ENCODE results near the gene FAXDC2.

FAXDC2 gene

GRCh38 chr5:154860765-154861164 is 10.4 kb upstream of the FAXDC2 start:
- Histone ChIP-seq H3K23ac (ENCODE audit: low read length) (no peak overlapping the region), H2BK12ac (ENCODE audit: low read length) (no peak overlapping the region), H2AFZ (ENCODE audit: insufficient read depth, low read length, poor library complexity) (no peak overlapping the region), H3K9me3 (ENCODE audit: insufficient read depth, low read depth, low read length) (no peaks in the 10 kb centered on the region), H3K4ac (ENCODE audit: low read depth, low read length) (peak overlapping the region; percentile 15), H3K4me3 (ENCODE audit: low read depth, low read length) (no peak overlapping the region), H3K4me1 (ENCODE audit: control insufficient read depth in 1 of 2, insufficient read depth in 2 of 2, low read length in 2 of 2) (peaks cover 4 to 7% of the 10 kb centered on the region in 2 experiments), H4K91ac (ENCODE audit: low read depth, low read length) (no peak overlapping the region), H3K36me3 (ENCODE audit: control insufficient read depth in 1 of 2, insufficient read depth in 2 of 2, low read length in 2 of 2) (peaks cover 11% of the 10 kb centered on the region in 2 experiments), H4K8ac (ENCODE audit: low read depth, low read length) (no peak overlapping the region), H3K18ac (ENCODE audit: low read length) (no peak overlapping the region), H4K12ac (ENCODE audit: low read depth, low read length) (no peak overlapping the region), H3K79me2 (ENCODE audit: control insufficient read depth, insufficient read depth, low read length, poor library complexity) (peaks cover 5% of the 10 kb centered on the region), H3K14ac (ENCODE audit: low read length) (no peak overlapping the region), H3K9ac (ENCODE audit: low read length) (no peak overlapping the region), H3K27me3 (ENCODE audit: insufficient read depth, low read length) (no peaks in the 10 kb centered on the region), H2BK5ac (ENCODE audit: low read depth, low read length, poor library complexity) (no peak overlapping the region), H2BK120ac (ENCODE audit: insufficient read depth, low read length, poor library complexity) (no peak overlapping the region), H2AK5ac (ENCODE audit: low read length) (no peak overlapping the region), H3K27ac (ENCODE audit: low read depth, low read length) (no peak overlapping the region), H3K4me2 (ENCODE audit: low read length) (no peak overlapping the region), H3K79me1 (ENCODE audit: low read length) (peaks cover 15% of the 10 kb centered on the region)
- WGBS (ENCODE audit: extremely low coverage, insufficient coverage, insufficient read length) = no CpG with 5 or more reads among the region's 4 CpGs
- DNase-seq = no peak

- Histone ChIP-seq H3K14ac (ENCODE audit: low read length) (no peak overlapping the region), H3K27ac (ENCODE audit: low read depth, low read length) (no peak overlapping the region), H3K4me1 (ENCODE audit: control insufficient read depth in 1 of 2, insufficient read depth in 2 of 2, low read length in 2 of 2) (peaks cover 4 to 7% of the 10 kb centered on the region in 2 experiments), H4K12ac (ENCODE audit: low read depth, low read length) (no peak overlapping the region), H3K4me2 (ENCODE audit: low read length) (peak overlapping the region; percentile 64), H2AK5ac (ENCODE audit: low read length) (no peak overlapping the region), H3K18ac (ENCODE audit: low read length) (no peak overlapping the region), H3K4me3 (ENCODE audit: low read depth, low read length) (no peak overlapping the region), H2BK12ac (ENCODE audit: low read length) (no peak overlapping the region), H2BK120ac (ENCODE audit: insufficient read depth, low read length, poor library complexity) (no peak overlapping the region), H2AFZ (ENCODE audit: insufficient read depth, low read length, poor library complexity) (peak overlapping the region; percentile 45), H3K79me2 (ENCODE audit: control insufficient read depth, insufficient read depth, low read length, poor library complexity) (peaks cover 5% of the 10 kb centered on the region), H2BK5ac (ENCODE audit: low read depth, low read length, poor library complexity) (no peak overlapping the region), H3K27me3 (ENCODE audit: insufficient read depth, low read length) (no peaks in the 10 kb centered on the region), H3K9me3 (ENCODE audit: insufficient read depth, low read depth, low read length) (no peaks in the 10 kb centered on the region), H3K9ac (ENCODE audit: low read length) (no peak overlapping the region), H4K91ac (ENCODE audit: low read depth, low read length) (no peak overlapping the region), H3K79me1 (ENCODE audit: low read length) (peaks cover 15% of the 10 kb centered on the region), H4K8ac (ENCODE audit: low read depth, low read length) (no peak overlapping the region), H3K4ac (ENCODE audit: low read depth, low read length) (peak overlapping the region; percentile 65), H3K36me3 (ENCODE audit: control insufficient read depth in 1 of 2, insufficient read depth in 2 of 2, low read length in 2 of 2) (peaks cover 9 to 11% of the 10 kb centered on the region in 2 experiments), H3K23ac (ENCODE audit: low read length) (no peak overlapping the region)
- WGBS (ENCODE audit: extremely low coverage, insufficient coverage, insufficient read length) = no CpG with 5 or more reads among the region's 5 CpGs
- peak; percentile 47 to 82 for DNase-seq
These were observed 9.7 kb upstream of the FAXDC2 start for GRCh38 chr5:154860123-154860522.

DNA sequence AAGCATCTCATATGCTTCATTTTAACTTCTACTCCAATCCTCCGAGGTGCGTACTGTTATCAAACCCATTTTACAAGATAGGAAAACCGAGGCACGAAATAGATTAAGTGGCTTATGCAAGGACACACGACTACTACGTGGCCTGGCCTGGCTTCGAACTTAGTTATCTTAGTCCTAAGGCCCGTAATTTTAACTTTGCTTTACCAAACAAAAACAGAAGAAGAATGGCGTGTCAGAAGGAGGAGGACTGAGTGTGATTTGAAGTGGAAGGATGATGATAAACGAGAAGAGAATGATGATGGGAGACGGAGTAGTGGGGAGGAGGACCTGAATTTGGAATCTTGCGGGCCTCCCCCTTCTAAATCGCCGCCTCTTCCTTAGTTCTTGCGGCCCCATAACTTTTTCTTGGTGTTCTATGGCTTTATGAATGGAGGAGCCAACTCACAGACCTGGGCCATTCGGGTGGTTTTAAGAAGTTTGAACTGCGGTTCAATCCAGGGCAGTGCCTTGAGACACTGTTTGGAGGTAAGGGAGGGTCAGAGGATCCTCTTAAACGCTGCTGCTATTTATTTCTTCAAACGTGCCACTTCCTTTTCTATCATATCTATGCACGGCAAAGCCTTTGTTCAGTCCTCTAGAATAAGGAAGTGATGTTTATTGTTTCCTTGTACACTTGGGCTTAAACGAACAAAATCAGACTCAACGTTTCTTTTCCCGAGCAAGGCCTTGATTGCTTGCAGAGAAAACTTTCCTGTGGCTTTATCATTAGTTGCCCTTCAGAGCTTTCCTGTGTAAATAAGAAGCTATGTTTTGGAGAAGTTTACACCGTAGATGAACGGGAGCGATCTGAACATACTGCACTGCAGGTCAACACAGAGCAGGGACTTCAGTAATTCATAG is 8.8 kb upstream of the FAXDC2 start:
- peak overlapping the region; percentile 33 for H4K8ac ChIP-seq (ENCODE audit: low read depth, low read length)
- peak overlapping the region; percentile 64 for H3K4me2 ChIP-seq (ENCODE audit: low read length)
- no peak overlapping the region for H2BK12ac ChIP-seq (ENCODE audit: low read length)
- peaks cover 15% of the 10 kb centered on the region for H3K79me1 ChIP-seq (ENCODE audit: low read length)
- H3K27me3 ChIP-seq (ENCODE audit: insufficient read depth, low read length) = no peaks in the 10 kb centered on the region
- H3K4ac ChIP-seq (ENCODE audit: low read depth, low read length) = peak overlapping the region; percentile 56
- H3K4me1 ChIP-seq (ENCODE audit: control insufficient read depth in 1 of 2, insufficient read depth in 2 of 2, low read length in 2 of 2) = peaks cover 4 to 7% of the 10 kb centered on the region in 2 experiments
- no peak overlapping the region for H3K18ac ChIP-seq (ENCODE audit: low read length)
- H3K9ac ChIP-seq (ENCODE audit: low read length) = peak overlapping the region; percentile 75
- H3K79me2 ChIP-seq (ENCODE audit: control insufficient read depth, insufficient read depth, low read length, poor library complexity) = peaks cover 5% of the 10 kb centered on the region
- H2AK5ac ChIP-seq (ENCODE audit: low read length) = no peak overlapping the region
- H3K36me3 ChIP-seq (ENCODE audit: control insufficient read depth in 1 of 2, insufficient read depth in 2 of 2, low read length in 2 of 2) = peaks cover 4 to 7% of the 10 kb centered on the region in 2 experiments
- no peak overlapping the region for H3K23ac ChIP-seq (ENCODE audit: low read length)
- H2BK120ac ChIP-seq (ENCODE audit: insufficient read depth, low read length, poor library complexity) = no peak overlapping the region
- no peak overlapping the region for H3K14ac ChIP-seq (ENCODE audit: low read length)
- peak overlapping the region; percentile 52 for H4K12ac ChIP-seq (ENCODE audit: low read depth, low read length)
- DNase-seq = peak in 1 of 2 donors; percentile 36
- H4K91ac ChIP-seq (ENCODE audit: low read depth, low read length) = no peak overlapping the region
- H2BK5ac ChIP-seq (ENCODE audit: low read depth, low read length, poor library complexity) = no peak overlapping the region
- no peaks in the 10 kb centered on the region for H3K9me3 ChIP-seq (ENCODE audit: insufficient read depth, low read depth, low read length)
- H3K27ac ChIP-seq (ENCODE audit: low read depth, low read length) = no peak overlapping the region
- H2AFZ ChIP-seq (ENCODE audit: insufficient read depth, low read length, poor library complexity) = no peak overlapping the region
- H3K4me3 ChIP-seq (ENCODE audit: low read depth, low read length) = peak overlapping the region; percentile 81
- WGBS (ENCODE audit: extremely low coverage, insufficient coverage, insufficient read length) = no CpG with 5 or more reads among the region's 26 CpGs

- no CpG with 5 or more reads among the region's 65 CpGs for WGBS (ENCODE audit: extremely low coverage, insufficient coverage, insufficient read length)
- Histone ChIP-seq H3K4me1 (ENCODE audit: control insufficient read depth in 1 of 2, insufficient read depth in 2 of 2, low read length in 2 of 2) (peaks cover 4 to 7% of the 10 kb centered on the region in 2 experiments), H3K9me3 (ENCODE audit: insufficient read depth, low read depth, low read length) (no peaks in the 10 kb centered on the region)
These were observed 8.0 kb upstream of the FAXDC2 start, which contains the start of gene CNOT8 for GRCh38 chr5:154858297-154858971. TSS of gene CNOT8 (plus strand) at chr5:154858627. CDS start at chr5:154863279, 4,652 bp downstream.

More at GRCh38 chr5:154858297-154858971, 8.0 kb upstream of the FAXDC2 start, which contains the start of gene CNOT8:
- peak; percentile 90 to 95 for DNase-seq
- peak within 1 kb of the TSS; percentile 75 for H4K8ac ChIP-seq (ENCODE audit: low read depth, low read length)
- no peaks in the 10 kb centered on the region for H3K27me3 ChIP-seq (ENCODE audit: insufficient read depth, low read length)
- H2AK5ac ChIP-seq (ENCODE audit: low read length) = no peak within 1 kb of the TSS
- no peak within 1 kb of the TSS for H2BK12ac ChIP-seq (ENCODE audit: low read length)
- H3K79me2 ChIP-seq (ENCODE audit: control insufficient read depth, insufficient read depth, low read length, poor library complexity) = peaks cover 5% of the 10 kb centered on the region
- H3K36me3 ChIP-seq (ENCODE audit: control insufficient read depth in 1 of 2, insufficient read depth in 2 of 2, low read length in 2 of 2) = peaks cover 2 to 4% of the 10 kb centered on the region in 2 experiments
- H3K18ac ChIP-seq (ENCODE audit: low read length) = peak within 1 kb of the TSS; percentile 56
- H3K9ac ChIP-seq (ENCODE audit: low read length) = peak within 1 kb of the TSS; percentile 94
- H3K27ac ChIP-seq (ENCODE audit: low read depth, low read length) = peak within 1 kb of the TSS; percentile 98
- peak within 1 kb of the TSS; percentile 87 for H2BK5ac ChIP-seq (ENCODE audit: low read depth, low read length, poor library complexity)
- H3K23ac ChIP-seq (ENCODE audit: low read length) = no peak within 1 kb of the TSS
- H3K4ac ChIP-seq (ENCODE audit: low read depth, low read length) = peak within 1 kb of the TSS; percentile 56
- peak within 1 kb of the TSS; percentile 64 for H4K91ac ChIP-seq (ENCODE audit: low read depth, low read length)
- H3K79me1 ChIP-seq (ENCODE audit: low read length) = peaks cover 15% of the 10 kb centered on the region
- peak within 1 kb of the TSS; percentile 57 for H2BK120ac ChIP-seq (ENCODE audit: insufficient read depth, low read length, poor library complexity)
- H2AFZ ChIP-seq (ENCODE audit: insufficient read depth, low read length, poor library complexity) = peak within 1 kb of the TSS; percentile 65
- H3K4me2 ChIP-seq (ENCODE audit: low read length) = peak within 1 kb of the TSS; percentile 81
- H4K12ac ChIP-seq (ENCODE audit: low read depth, low read length) = peak within 1 kb of the TSS; percentile 52
- H3K14ac ChIP-seq (ENCODE audit: low read length) = peak within 1 kb of the TSS; percentile 69
- H3K4me3 ChIP-seq (ENCODE audit: low read depth, low read length) = peak within 1 kb of the TSS; percentile 81
